ENCODE results near the gene HOXA2. TPM values are rescaled to one million over a fixed set of nuclear protein-coding genes. Genes with fewer than 3 reads are reported as not detected.
A peak's percentile ranks its signal among the peaks of the same experiment; 100 is the strongest.

Gene HOXA2
- total RNA-seq, 4 donors from 2014 or later, result 0.39 to 2.5 (median 1.8) TPM

- no peak overlapping the region for H3K4me3 ChIP-seq (ENCODE audit: low read depth, poor library complexity, severe bottlenecking)
- no peak for TF ChIP-seq CTCF (IDR thresholded peaks at IDR 0.05)
- no peak for TF ChIP-seq POLR2A (IDR thresholded peaks at IDR 0.05)
- intact Hi-C loops (cut with DNase I; ENCODE audit: low total_unique reads), result no loop called here
- DNase-seq (ENCODE audit: low spot score in 2 of 2), result peak in 1 of 2 donors; percentile 86
- whole genome bisulfite sequencing, 2 donors, result 66 to 81% methylated on average over 45 to 47 of the region's 47 CpGs
These were observed 42.9 kb upstream of the HOXA2 start for GRCh38 chr7:27145165-27145913.

- WGBS, 2 donors, result 70 to 75% methylated on average over 31 of the region's 31 CpGs
- DNase-seq (ENCODE audit: low spot score in 2 of 2), result peak in 1 of 2 donors; percentile 79
- H3K4me3 ChIP-seq (ENCODE audit: low read depth, poor library complexity, severe bottlenecking), result no peak overlapping the region
- intact Hi-C loops (cut with DNase I; ENCODE audit: low total_unique reads), result loop anchor here (5.0 kb wide), 1 partner anchor 292 kb away; no protein-coding TSS in a partner anchor
- TF ChIP-seq CTCF (IDR thresholded peaks at IDR 0.05) (no peak), POLR2A (IDR thresholded peaks at IDR 0.05) (no peak)
These were observed 42.3 kb upstream of the HOXA2 start for GRCh38 chr7:27144781-27145164.

GRCh38 chr7:27143950-27144780 lies 41.7 kb upstream of the HOXA2 start:
- H3K4me3 ChIP-seq (ENCODE audit: low read depth, poor library complexity, severe bottlenecking), result no peak overlapping the region
- intact Hi-C loops (cut with DNase I; ENCODE audit: low total_unique reads), result loop anchor here (5.0 kb wide), 1 partner anchor 292 kb away; no protein-coding TSS in a partner anchor
- TF ChIP-seq CTCF (IDR thresholded peaks at IDR 0.05), result no peak
- TF ChIP-seq POLR2A (IDR thresholded peaks at IDR 0.05), result no peak
- WGBS, 2 donors, result 65 to 66% methylated on average over 40 of the region's 40 CpGs
- peak in 1 of 2 donors; percentile 69 for DNase-seq (ENCODE audit: low spot score in 2 of 2)

GRCh38 chr7:27143023-27143949 lies 40.8 kb upstream of the HOXA2 start, which contains the start of gene HOXA5:
Gene HOXA5 (minus strand): TSS chr7:27143681. CDS start chr7:27143607, 74 bp downstream.
- H3K4me3 ChIP-seq (ENCODE audit: low read depth, poor library complexity, severe bottlenecking), result peak within 1 kb of the TSS; percentile 29
- 48 to 55% methylated on average over 79 to 83 of the region's 86 CpGs for WGBS, 2 donors
- intact Hi-C loops (cut with DNase I; ENCODE audit: low total_unique reads), result loop anchor here (5.0 kb wide), 1 partner anchor 291 kb away; no protein-coding TSS in a partner anchor
- peak in 1 of 2 donors; percentile 87 for DNase-seq (ENCODE audit: low spot score in 2 of 2)
- TF ChIP-seq CTCF (IDR thresholded peaks at IDR 0.05) (peak in 1 of 3 donors; percentile 30), POLR2A (IDR thresholded peaks at IDR 0.05) (no peak)

- TF ChIP-seq CTCF (IDR thresholded peaks at IDR 0.05) (no peak), POLR2A (IDR thresholded peaks at IDR 0.05) (no peak)
- WGBS, 2 donors, result 41 to 62% methylated on average over 29 of the region's 29 CpGs
- no peak for DNase-seq (ENCODE audit: low spot score in 2 of 2)
- intact Hi-C loops (cut with DNase I; ENCODE audit: low total_unique reads), result loop anchor here (5.0 kb wide), 1 partner anchor 290 kb away; no protein-coding TSS in a partner anchor
- peak overlapping the region; percentile 29 for H3K4me3 ChIP-seq (ENCODE audit: low read depth, poor library complexity, severe bottlenecking)
These were observed 40.1 kb upstream of the HOXA2 start for GRCh38 chr7:27142580-27143022.
